Choroid plexus epithelial cell (primary cell): ENCODE results near the gene ZNF747.
A peak's percentile ranks its signal among the peaks of the same experiment; 100 is the strongest.

ENCODE experiments used
- DNase-seq: peaks from one replicate; pipeline ENCODE4 v3.0.0-alpha.2; 2010; ENCODE audit warnings: low read depth
- H3K4me3 ChIP-seq: 2 replicates; pipeline ENCODE4 v1.5.1; 2011; ENCODE audit warnings: low read depth, mild to moderate bottlenecking, control low read depth, low read length, moderate library complexity
- TF ChIP-seq, protein P1 (sequence below): conservative IDR thresholded peaks from 2 replicates; pipeline ENCODE4 v1.5.1; 2011; ENCODE audit warnings: low read depth, mild to moderate bottlenecking, control low read depth, inconsistent platforms, low read length, moderate library complexity

Gene ZNF747

DNA sequence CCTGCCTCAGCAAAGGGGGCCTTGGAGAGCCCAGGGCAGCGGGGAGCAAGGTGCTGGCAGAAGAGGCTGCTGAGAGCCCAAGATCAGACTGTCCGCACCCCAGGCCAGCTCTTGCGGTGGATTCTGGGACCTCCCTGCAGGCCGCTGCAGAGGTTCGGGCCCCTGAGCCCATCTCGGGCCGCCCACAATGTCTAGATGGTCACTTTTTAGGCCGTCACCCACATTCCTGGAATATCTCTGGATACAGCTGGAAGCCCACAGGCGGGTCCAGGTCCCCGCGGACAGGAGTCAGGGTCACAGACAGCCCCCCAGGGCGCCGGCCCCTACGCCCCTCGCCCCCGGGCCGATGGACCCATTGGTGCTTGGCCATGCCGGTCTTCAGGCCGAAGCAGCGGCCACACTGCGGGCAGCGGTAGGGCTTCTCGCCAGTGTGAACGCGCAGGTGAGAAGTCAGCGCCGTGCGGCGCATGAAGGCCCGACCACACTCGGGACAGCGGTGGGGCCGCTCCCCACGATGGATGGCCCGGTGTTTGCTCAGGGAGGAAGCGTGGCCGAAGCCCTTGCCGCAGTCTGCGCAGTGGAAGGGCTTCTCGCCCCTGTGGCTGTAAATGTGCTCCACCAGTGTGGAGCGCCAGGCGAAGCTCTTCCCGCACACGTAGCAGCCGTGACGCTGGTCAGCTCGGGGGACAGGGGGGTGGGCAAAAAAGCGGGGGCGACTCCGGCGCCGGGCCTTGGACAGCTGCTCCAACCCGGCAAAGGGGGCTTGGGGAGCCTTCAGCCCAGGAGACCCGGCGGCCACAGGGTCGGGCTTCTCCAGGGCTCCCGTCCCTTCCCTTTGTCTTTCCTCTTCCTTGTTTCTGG, 2.1 kb downstream of the ZNF747 start:
- no peak for DNase-seq
- H3K4me3 ChIP-seq = no peak overlapping the region
- TF ChIP-seq, protein P1, sequence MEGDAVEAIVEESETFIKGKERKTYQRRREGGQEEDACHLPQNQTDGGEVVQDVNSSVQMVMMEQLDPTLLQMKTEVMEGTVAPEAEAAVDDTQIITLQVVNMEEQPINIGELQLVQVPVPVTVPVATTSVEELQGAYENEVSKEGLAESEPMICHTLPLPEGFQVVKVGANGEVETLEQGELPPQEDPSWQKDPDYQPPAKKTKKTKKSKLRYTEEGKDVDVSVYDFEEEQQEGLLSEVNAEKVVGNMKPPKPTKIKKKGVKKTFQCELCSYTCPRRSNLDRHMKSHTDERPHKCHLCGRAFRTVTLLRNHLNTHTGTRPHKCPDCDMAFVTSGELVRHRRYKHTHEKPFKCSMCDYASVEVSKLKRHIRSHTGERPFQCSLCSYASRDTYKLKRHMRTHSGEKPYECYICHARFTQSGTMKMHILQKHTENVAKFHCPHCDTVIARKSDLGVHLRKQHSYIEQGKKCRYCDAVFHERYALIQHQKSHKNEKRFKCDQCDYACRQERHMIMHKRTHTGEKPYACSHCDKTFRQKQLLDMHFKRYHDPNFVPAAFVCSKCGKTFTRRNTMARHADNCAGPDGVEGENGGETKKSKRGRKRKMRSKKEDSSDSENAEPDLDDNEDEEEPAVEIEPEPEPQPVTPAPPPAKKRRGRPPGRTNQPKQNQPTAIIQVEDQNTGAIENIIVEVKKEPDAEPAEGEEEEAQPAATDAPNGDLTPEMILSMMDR = no peak

DNA sequence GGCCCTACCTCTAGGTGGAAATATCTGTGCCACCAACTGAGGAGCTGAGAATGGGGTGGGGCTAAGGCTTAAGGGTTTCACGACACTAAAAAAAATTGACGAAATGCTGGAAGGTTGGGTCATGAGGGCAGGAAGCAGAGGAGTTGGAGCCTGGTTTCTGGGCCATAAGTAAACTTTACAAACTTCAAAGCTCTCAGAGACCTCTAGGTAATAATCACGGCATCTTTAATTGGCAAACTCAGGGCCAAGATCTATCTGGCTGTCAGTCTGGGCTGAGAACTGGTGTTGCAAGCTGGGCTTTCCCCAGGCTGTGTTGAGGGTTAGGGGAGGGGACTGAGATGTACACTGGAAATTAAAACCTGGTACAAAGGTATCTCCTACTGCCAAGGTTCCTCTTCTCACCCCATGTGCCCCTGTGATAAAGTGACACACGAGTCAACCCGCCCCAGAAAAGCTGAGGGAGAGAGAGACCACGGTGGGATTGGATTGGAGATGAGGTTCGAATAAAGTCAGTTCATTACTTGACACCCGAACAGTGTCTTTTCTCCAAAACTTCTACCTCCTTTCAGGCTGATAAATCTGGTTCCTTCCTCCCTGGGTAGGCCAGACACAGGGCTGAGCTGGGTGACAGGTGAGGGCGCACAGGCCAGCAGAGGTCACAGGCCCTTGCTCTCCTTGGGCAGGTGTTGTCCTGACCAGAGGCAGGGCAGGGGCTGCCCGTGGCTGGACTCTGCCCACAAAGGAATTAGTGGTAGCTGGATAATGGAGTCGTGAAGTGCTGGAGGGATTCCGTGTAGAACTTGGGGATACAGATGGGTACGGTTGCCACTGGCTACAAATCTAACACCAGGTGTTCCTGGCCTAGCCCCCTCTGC, 4.3 kb downstream of the ZNF747 start:
- no peak for DNase-seq
- no peak overlapping the region for H3K4me3 ChIP-seq
- TF ChIP-seq, protein P1 = no peak

DNA sequence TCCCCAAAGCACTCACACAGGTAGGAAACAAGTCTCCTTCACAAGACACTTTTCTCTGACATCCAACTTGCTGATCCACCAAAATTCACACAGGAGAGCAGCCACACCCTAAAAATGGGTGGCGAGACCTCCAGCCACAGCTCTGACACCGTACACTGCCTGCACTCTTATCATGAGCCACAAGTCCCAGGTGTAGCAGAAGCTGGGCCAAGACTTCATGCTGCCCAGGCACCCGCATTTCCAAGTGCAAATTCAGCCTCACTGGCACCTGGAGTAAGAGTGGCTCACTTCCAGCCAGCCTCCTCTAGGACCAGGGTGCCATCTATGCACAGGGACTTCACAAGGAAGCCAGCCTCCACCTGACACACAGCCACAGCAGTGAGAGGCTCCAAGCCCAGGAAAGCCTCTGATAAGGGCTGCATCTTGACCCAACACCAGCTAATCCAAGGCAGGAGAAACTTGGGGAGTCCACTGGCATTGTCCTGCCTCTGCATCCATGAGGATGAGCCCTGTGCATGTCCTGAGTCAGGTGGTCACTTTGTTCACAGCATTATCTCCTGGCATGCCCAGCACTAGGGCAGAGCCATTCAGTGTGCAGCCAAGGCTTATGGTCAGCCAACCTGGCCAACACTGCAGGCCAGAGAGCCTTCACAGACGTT, 5.7 kb downstream of the ZNF747 start:
- no peak overlapping the region for H3K4me3 ChIP-seq
- no peak for DNase-seq
- TF ChIP-seq, protein P1 = no peak

DNA sequence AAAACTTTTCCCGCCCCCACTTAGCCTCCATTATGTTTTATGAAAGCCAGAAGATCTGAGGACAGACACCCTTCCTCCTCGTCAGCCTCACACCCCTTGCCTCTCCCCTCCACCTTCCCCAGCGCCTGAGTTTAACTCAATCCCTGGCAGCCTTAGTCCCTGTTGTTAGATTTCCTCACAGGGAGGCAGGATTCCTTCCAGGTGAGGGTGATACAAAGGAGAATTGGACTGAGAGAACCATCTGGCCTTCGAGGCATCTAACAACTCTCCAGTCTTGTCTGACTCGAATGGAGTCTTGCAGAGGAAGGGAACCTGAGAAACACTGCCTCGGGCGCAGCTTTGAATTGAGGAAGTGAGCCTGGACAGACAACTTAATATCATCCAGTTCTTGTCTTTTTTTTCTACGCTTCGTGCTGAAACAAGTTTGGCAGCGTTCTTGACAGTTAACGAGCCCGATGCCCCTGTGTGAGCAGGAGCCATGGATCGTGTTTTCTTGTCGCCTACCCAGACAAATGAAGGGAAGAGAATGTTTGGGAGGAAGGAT, 7.0 kb downstream of the ZNF747 start:
- TF ChIP-seq, protein P1 = no peak
- H3K4me3 ChIP-seq = peak overlapping the region; percentile 34
- no peak for DNase-seq

DNA sequence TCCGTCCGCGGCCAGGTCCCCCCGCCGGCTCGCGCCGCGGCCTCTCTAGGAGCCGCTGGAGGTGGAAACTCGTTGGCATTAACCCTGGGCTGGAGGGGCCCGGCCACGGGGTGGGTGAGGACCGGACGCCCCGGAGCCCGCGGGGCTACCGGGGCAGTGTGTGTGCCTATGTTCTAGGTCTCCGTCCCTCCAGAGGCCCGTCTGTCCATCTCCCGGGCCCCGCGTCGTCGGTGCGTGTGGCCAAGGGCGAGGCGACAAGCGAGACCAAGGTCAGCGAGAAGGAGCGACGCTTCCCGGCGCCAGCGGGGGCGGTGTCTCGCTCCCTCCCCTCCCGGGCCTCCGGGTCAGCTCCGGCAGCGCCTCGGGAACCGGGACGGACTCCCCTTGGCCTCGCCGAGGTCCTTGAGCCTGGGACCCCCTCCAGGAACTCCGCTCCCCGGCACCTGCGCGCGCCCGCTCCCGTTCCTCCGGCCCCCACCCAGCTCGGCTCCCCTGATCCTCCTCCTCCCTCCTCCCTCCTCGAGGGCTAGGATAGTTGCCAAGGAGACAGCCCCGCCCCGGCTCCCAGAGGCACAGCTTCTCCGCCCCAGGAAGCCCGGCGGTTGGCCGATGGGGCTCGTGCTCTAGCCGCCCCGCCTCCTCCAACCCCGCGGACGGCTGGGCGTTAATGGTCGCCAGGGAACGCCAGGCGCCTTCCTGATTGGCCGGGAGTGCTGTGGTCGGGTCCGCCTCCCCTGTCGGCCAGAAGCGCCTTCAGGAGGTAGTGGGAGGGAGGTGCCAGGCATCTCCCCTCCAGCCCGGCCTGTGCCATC, 7.6 kb downstream of the ZNF747 start:
- DNase-seq = peak; percentile 99
- TF ChIP-seq, protein P1 = peak; percentile 33
- H3K4me3 ChIP-seq = peak overlapping the region; percentile 88
